ENCODE data around the gene HBS1L. TPM values are rescaled to one million over a fixed set of nuclear protein-coding genes. Genes with fewer than 3 reads are reported as not detected.

HBS1L gene
- polyA plus RNA-seq, 1 experiment: 101 TPM

DNA sequence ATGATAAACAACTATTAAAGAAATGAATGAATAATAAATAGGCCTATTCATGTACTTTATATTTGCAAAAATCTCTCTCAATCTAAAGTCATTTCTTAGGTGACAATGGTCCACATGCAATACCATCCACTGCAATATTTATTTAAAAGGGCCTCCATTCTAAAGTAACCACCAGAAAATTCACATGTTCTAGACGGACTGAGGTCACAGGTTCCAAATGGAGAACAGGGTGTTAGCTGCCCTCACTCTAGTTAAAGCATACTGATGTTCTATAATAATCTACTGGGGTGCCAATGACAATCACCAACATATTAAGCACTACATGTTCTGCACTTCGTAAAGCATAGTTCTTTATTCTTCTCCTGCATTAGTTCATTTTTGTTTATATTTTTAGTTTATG lies 1.2 kb downstream of the HBS1L start:
- ChIA-PET CTCF (no interaction called here), POLR2A (no interaction called here)
- Histone ChIP-seq H3K4me3 (ENCODE audit: low read depth, low read length) (peak overlapping the region; percentile 94), H3K27me3 (ENCODE audit: control insufficient read depth, insufficient read depth, low read length) (no peaks in the 10 kb centered on the region), H3K27ac (ENCODE audit: low read depth, low read length) (no peak overlapping the region), H3K9me3 (ENCODE audit: control insufficient read depth, insufficient read depth, low read length) (no peaks in the 10 kb centered on the region)
- no peak for DNase-seq (ENCODE audit: low read depth, low spot score)
- TF ChIP-seq, protein P1, sequence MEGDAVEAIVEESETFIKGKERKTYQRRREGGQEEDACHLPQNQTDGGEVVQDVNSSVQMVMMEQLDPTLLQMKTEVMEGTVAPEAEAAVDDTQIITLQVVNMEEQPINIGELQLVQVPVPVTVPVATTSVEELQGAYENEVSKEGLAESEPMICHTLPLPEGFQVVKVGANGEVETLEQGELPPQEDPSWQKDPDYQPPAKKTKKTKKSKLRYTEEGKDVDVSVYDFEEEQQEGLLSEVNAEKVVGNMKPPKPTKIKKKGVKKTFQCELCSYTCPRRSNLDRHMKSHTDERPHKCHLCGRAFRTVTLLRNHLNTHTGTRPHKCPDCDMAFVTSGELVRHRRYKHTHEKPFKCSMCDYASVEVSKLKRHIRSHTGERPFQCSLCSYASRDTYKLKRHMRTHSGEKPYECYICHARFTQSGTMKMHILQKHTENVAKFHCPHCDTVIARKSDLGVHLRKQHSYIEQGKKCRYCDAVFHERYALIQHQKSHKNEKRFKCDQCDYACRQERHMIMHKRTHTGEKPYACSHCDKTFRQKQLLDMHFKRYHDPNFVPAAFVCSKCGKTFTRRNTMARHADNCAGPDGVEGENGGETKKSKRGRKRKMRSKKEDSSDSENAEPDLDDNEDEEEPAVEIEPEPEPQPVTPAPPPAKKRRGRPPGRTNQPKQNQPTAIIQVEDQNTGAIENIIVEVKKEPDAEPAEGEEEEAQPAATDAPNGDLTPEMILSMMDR (IDR thresholded peaks at IDR 0.05; ENCODE audit: low read depth, low read length): no peak

DNA sequence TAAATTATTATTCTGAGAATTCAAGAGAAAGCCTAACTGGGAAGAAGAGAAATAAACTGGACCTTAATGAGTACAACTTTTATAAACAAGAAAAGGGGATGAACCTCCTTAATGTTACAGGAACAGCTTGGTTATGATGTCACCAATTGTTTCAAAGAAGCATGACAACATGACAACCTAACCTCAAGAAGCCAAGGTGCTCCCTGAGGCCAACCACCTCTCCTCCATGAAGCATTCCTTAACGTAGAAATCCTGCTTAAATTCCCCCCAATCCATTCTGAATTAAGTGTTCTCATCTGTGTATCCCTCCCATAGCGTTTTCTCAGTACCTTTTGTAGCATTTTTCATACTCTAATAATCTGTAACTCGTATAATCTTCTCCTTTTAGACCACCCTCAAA lies 1.7 kb downstream of the HBS1L start:
- DNase-seq (ENCODE audit: low read depth, low spot score): no peak
- Histone ChIP-seq H3K9me3 (ENCODE audit: control insufficient read depth, insufficient read depth, low read length) (no peaks in the 10 kb centered on the region), H3K4me3 (ENCODE audit: low read depth, low read length) (no peak overlapping the region), H3K27me3 (ENCODE audit: control insufficient read depth, insufficient read depth, low read length) (no peaks in the 10 kb centered on the region), H3K27ac (ENCODE audit: low read depth, low read length) (no peak overlapping the region)
- TF ChIP-seq, protein P1 (IDR thresholded peaks at IDR 0.05; ENCODE audit: low read depth, low read length): no peak
- ChIA-PET CTCF (no interaction called here), POLR2A (interaction anchor here (0.7 kb wide), 1 partner anchor 1907 kb away, joined by 9 read pairs; no protein-coding TSS in a partner anchor)

- no peak overlapping the region for H3K4me3 ChIP-seq (ENCODE audit: low read depth, low read length)
- no peak for DNase-seq (ENCODE audit: low read depth, low spot score)
- CTCF ChIA-PET: no interaction called here
- TF ChIP-seq, protein P1 (IDR thresholded peaks at IDR 0.05; ENCODE audit: low read depth, low read length): no peak
- no peaks in the 10 kb centered on the region for H3K9me3 ChIP-seq (ENCODE audit: control insufficient read depth, insufficient read depth, low read length)
- POLR2A ChIA-PET: no interaction called here
- no peaks in the 10 kb centered on the region for H3K27me3 ChIP-seq (ENCODE audit: control insufficient read depth, insufficient read depth, low read length)
- H3K27ac ChIP-seq (ENCODE audit: low read depth, low read length): no peak overlapping the region
Observed at GRCh38 chr6:135048915-135049314, 5.7 kb downstream of the HBS1L start.

DNA sequence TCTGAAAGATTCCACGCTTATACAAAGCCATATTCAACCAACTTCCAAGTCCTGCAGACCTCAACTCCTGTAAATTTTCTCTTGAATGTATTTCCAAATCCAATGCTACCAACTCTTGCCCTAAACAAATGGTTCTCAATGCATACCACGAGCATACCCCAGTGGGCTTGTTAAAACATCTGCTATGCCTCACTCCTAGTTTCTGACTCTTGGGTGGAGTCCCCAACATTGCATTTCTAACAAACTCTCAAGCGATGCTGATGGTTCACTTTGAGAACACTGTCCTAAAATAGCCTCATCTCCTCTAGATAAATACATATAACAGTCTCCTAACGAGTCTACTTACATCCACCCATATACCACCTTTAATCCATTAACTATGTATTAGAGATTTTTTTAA lies 7.3 kb downstream of the HBS1L start:
- ChIA-PET POLR2A (no interaction called here), CTCF (no interaction called here)
- DNase-seq (ENCODE audit: low read depth, low spot score): no peak
- Histone ChIP-seq H3K4me3 (ENCODE audit: low read depth, low read length) (no peak overlapping the region), H3K27ac (ENCODE audit: low read depth, low read length) (no peak overlapping the region), H3K9me3 (ENCODE audit: control insufficient read depth, insufficient read depth, low read length) (no peaks in the 10 kb centered on the region), H3K27me3 (ENCODE audit: control insufficient read depth, insufficient read depth, low read length) (no peaks in the 10 kb centered on the region)
- TF ChIP-seq, protein P1 (IDR thresholded peaks at IDR 0.05; ENCODE audit: low read depth, low read length): no peak

DNA sequence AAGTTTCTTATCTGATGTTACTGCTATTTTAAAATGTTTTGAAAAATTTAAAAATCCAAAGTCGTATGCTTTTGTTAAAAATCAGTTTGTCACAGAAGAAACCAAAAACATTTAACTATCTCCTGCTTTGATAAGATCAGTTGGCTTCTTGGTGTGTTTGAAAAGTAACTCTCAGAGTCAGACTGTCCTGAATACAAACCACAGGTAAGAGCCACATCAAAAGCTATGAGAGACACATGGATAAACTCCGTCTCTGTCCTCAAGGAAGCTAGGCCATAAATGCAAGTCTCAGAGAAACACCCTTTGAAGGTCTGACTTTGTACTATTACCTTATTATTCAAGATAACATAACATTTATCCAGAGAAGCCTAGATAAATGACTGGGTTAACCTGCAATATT lies 7.7 kb downstream of the HBS1L start:
- ChIA-PET POLR2A (no interaction called here), CTCF (no interaction called here)
- TF ChIP-seq, protein P1 (IDR thresholded peaks at IDR 0.05; ENCODE audit: low read depth, low read length): no peak
- no peak for DNase-seq (ENCODE audit: low read depth, low spot score)
- Histone ChIP-seq H3K4me3 (ENCODE audit: low read depth, low read length) (no peak overlapping the region), H3K27ac (ENCODE audit: low read depth, low read length) (no peak overlapping the region), H3K27me3 (ENCODE audit: control insufficient read depth, insufficient read depth, low read length) (no peaks in the 10 kb centered on the region), H3K9me3 (ENCODE audit: control insufficient read depth, insufficient read depth, low read length) (no peaks in the 10 kb centered on the region)
